Mesodermal cell (in vitro differentiated cells): Measurements from ENCODE around the gene PVALEF.

Experiments
- H3K27ac ChIP-seq: 2 replicates; pipeline ENCODE4 v1.7.0; 2013; ENCODE audit warnings: mild to moderate bottlenecking, low read depth, low read length, moderate library complexity; ENCODE audit not compliant: severe bottlenecking
- H3K36me3 ChIP-seq: 2 replicates; pipeline ENCODE4 v1.7.1; 2013; ENCODE audit warnings: mild to moderate bottlenecking, low read length, moderate library complexity; ENCODE audit not compliant: control insufficient read depth, insufficient read depth
- H3K4me1 ChIP-seq: one replicate; pipeline ENCODE4 v1.7.1; 2013; ENCODE audit warnings: mild to moderate bottlenecking, low read length; ENCODE audit not compliant: insufficient read depth, control insufficient read depth, poor library complexity, severe bottlenecking
- H3K4me3 ChIP-seq: 2 replicates; pipeline ENCODE4 v1.7.0; 2013; ENCODE audit warnings: low read length, control low read depth, mild to moderate bottlenecking; ENCODE audit not compliant: insufficient read depth, poor library complexity, severe bottlenecking; ENCODE audit errors: extremely low read depth
- H3K9me3 ChIP-seq: 2 replicates; pipeline ENCODE4 v1.7.1; 2013; ENCODE audit warnings: mild to moderate bottlenecking, low read length, moderate library complexity; ENCODE audit not compliant: control insufficient read depth
- WGBS, 2 experiments: methylation state at CpG; one replicate each; pipeline ENCODE4 v1.1.5; 2013; ENCODE audit warnings: missing lambda C conversion rate in 2 of 2; ENCODE audit not compliant: insufficient coverage in 2 of 2; 5-methylcytosine and 5-hydroxymethylcytosine counted together

PVALEF gene

DNA sequence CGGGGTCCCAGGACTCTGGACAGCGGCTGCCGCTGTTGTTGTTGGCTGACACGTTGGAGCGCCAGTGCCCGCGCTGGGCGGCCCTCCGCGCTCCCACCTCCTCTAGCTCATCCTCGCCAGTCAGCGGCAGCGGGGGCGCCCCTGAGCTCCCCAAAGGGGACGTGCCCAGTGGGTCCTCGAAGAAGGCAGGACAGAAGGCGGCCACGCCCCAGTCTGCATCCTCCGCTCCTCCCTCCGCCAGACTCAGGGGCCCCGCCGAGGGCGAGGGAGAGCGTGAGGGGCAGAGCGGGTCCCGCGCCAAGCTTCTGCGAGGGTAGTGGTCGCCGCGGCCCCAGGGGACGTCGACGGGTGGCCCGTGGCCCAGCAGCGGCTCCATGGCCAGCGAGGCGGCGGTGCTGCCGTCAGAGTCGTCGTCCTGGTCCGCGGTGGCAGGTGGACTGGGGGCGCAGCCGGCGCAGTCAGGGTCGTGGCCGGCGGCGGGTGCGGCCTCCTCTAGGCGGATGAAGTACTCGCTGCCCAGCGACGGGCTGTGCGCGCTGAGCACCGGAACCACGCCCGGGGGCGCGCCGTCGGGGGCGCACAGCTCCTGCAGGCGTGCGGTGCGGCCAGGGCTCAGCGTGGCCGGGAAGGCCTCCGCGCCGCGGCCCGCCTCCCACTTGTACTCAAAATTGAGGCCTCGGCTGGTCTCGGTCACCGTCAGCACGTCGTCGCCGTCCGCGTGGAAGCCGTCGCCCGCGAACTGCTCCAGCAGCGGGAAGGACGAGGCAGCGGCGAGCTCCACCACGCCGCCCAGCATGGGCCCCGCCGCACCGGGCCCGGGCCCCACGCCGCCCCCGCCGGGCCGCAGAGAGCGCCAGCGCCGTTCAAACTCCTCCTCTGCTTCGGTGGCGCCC is 43.2 kb upstream of the PVALEF start:
- Histone ChIP-seq H3K9me3 (no peaks in the 10 kb centered on the region), H3K4me1 (peaks cover 3% of the 10 kb centered on the region), H3K36me3 (no peaks in the 10 kb centered on the region), H3K27ac (no peak overlapping the region), H3K4me3 (no peak overlapping the region)
- WGBS, 2 experiments = 93 to 94% methylated on average over 94 to 109 of the region's 109 CpGs

GRCh38 chr17:81123052-81124048 is 42.0 kb upstream of the PVALEF start:
- H3K9me3 ChIP-seq = no peaks in the 10 kb centered on the region
- 93 to 94% methylated on average over 26 to 34 of the region's 39 CpGs for WGBS, 2 experiments
- H3K4me1 ChIP-seq = peaks cover 3% of the 10 kb centered on the region
- no peaks in the 10 kb centered on the region for H3K36me3 ChIP-seq
- H3K27ac ChIP-seq = no peak overlapping the region
- H3K4me3 ChIP-seq = no peak overlapping the region

DNA sequence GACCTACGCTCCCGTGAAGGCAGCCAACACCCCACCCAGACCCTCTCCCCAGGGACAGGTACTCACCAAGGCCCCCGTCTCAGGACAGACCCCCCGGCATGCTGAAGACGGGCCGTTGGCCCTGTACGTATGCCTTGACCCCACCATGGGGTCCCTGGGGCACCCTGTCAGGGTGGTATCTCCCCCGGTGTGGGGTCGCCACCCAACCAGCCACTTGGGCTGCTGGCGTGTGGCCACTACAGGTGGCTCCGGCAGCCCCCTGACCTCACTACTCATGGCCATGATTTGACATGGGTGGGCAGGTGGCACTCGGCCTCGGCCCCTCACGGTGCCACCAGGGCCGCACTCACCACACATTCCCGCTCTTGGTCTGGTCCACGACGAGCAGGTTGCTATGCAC is 40.9 kb upstream of the PVALEF start:
- H3K27ac ChIP-seq = no peak overlapping the region

DNA sequence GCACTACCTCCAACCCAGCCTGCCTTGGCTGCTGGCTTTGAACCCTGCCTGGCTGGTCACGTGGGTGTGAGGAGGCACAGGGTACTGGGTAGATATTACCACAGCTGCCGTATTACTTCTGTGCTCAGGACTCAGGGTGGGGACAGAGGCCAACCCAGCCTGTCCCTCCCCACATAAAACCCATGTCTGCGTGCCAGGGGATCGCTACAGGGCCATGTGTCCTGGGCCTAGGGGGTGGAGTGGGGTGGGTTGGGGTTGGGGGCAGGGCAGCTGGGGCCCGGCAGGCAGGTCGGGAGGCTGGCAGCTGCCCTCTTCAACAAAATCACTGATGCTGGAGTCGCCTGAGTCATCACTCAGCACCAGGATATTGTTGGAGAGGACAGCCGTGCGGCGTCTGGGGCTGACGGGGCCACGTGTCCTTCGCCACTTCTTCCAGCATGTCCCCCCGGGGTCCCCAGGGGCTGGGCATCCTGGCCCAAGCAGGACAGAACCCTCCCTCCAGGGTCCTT is 39.7 kb upstream of the PVALEF start:
- no peak overlapping the region for H3K4me3 ChIP-seq
- no peaks in the 10 kb centered on the region for H3K36me3 ChIP-seq
- WGBS, 2 experiments = 89 to 93% methylated on average over 10 to 12 of the region's 14 CpGs
- no peak overlapping the region for H3K27ac ChIP-seq
- peaks cover 3% of the 10 kb centered on the region for H3K4me1 ChIP-seq
- no peaks in the 10 kb centered on the region for H3K9me3 ChIP-seq

More for the DNA sequence above, 40.9 kb upstream of the PVALEF start:
- Histone ChIP-seq H3K36me3 (no peaks in the 10 kb centered on the region), H3K4me1 (peaks cover 3% of the 10 kb centered on the region), H3K4me3 (no peak overlapping the region), H3K9me3 (no peaks in the 10 kb centered on the region)
- 95 to 98% methylated on average over 16 to 17 of the region's 18 CpGs for WGBS, 2 experiments

DNA sequence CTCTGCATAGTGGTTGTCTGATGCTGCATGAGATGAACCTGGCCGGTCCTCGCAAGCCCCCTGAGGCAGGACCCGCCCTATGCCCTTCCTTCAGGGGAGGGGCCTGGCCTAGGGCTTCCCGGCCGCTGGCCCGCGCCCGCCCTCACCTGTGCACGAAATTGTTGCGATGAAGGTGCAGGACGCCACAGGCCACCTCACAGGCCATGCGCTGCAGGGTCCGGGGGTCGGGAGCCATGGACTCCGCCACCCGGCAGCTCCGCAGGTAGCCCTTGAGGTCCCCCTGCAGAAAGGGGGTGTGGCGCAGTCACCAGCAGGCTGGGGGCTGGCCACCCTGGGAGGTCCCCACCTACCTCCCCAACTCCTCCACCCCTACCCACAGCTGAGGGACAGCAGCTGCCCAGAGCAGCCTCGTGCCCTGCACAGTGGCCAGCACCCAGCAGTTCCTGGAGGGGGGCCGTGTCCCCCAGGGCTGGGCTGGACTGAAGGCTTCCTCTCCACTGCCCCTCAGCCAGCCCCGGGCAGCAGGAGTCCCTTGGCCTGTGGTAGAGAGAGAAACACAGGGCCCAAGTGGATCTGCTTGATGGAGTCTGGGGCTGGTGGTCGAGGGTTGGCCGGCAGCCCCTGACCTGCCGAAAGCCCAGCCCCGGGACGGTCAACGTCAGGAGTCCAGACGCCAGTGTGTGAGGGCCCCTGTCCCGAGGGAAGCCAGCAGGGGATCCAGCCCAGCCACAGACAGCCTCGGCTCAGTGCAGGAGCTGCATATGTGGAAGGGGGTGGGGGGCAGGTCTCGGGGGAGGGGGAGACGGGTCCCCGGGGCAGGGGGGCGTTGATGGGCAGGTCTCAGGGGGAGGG is 38.8 kb upstream of the PVALEF start:
- 78 to 84% methylated on average over 20 to 26 of the region's 34 CpGs for WGBS, 2 experiments
- no peaks in the 10 kb centered on the region for H3K9me3 ChIP-seq
- H3K4me1 ChIP-seq = peaks cover 3% of the 10 kb centered on the region
- H3K36me3 ChIP-seq = no peaks in the 10 kb centered on the region
- H3K27ac ChIP-seq = no peak overlapping the region
- no peak overlapping the region for H3K4me3 ChIP-seq

DNA sequence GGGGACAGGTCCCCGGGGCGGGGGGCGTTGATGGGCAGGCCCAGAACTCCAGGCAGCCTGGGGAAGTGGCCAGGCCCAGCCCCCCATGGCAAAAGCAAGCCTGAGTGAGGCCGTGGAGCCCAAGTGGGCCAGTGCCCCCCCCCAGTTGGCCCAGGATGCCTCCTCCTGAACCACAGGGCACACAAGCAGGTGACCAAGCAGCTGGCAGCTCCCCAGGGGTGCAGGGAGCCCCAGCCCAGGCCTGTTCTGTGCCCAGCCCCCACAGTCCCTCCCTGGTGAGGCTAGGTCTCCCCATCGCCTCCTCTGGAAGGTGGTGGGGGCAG is 38.2 kb upstream of the PVALEF start:
- Histone ChIP-seq H3K4me3 (no peak overlapping the region), H3K27ac (no peak overlapping the region), H3K4me1 (peaks cover 3% of the 10 kb centered on the region), H3K9me3 (no peaks in the 10 kb centered on the region), H3K36me3 (no peaks in the 10 kb centered on the region)
- 61 to 75% methylated on average over 2 to 4 of the region's 5 CpGs for WGBS, 2 experiments

DNA sequence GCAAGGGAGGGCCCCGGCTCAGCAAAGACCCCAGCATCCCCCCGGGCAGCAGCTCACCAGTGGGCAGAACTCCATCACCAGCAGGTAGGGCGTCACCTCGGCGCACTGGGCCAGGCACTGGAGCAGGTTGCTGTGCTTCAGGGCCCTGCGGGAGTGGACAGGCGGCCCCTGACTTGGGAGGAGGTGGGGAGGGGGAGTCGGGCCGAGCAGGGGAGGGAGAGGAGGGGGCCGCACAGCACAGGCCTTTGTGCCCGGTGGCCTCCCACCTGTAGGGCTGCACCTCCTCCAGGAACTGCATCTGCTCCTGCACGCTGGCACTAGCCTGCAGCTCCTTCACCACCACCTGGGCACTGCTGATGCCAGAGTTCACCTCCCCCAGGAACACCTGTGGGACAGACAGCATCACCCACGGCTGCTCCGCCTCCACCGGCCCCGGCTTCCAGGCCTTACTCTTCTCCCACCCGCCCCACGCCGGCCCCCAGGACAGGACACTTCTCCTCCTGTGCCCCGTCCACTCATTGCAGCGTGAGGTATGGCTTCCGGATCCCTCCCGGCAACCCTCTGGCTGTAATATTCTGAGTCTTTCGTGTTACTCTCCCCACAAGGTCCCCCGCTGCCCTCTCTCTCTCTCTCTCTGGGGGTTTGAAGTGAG is 37.7 kb upstream of the PVALEF start:
- no peak overlapping the region for H3K27ac ChIP-seq
- H3K4me1 ChIP-seq = peaks cover 3% of the 10 kb centered on the region
- H3K36me3 ChIP-seq = no peaks in the 10 kb centered on the region
- 85 to 89% methylated on average over 21 to 22 of the region's 25 CpGs for WGBS, 2 experiments
- H3K4me3 ChIP-seq = no peak overlapping the region
- no peaks in the 10 kb centered on the region for H3K9me3 ChIP-seq

DNA sequence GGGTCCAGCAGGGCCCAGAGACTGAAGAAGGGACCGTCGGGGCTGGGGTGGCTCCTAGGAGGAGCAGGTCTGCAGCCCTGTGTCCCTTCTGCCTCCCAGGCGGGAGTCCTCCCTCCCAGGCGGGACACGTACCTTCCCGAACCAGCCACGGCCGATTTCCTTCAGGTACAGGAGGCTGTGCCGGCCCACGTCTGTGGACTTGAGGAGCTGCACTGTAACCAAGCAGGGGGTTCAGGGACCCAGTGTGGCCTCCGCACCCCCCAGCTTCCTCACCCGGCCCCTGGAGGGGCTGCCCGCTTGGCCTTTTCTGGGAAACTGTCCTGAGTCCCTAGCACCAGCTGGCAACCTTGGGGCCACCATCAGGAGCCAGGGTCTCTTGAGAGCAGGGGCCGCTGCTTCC is 37.0 kb upstream of the PVALEF start:
- 83 to 94% methylated on average over 14 of the region's 14 CpGs for WGBS, 2 experiments
- no peak overlapping the region for H3K27ac ChIP-seq
- no peak overlapping the region for H3K4me3 ChIP-seq
- H3K4me1 ChIP-seq = peaks cover 3% of the 10 kb centered on the region
- H3K36me3 ChIP-seq = no peaks in the 10 kb centered on the region
- no peaks in the 10 kb centered on the region for H3K9me3 ChIP-seq

GRCh38 chr17:81128774-81129173 is 36.5 kb upstream of the PVALEF start:
- Histone ChIP-seq H3K4me3 (no peak overlapping the region), H3K27ac (no peak overlapping the region), H3K36me3 (no peaks in the 10 kb centered on the region), H3K4me1 (peaks cover 3% of the 10 kb centered on the region), H3K9me3 (no peaks in the 10 kb centered on the region)
- WGBS, 2 experiments = 94 to 95% methylated on average over 16 to 23 of the region's 23 CpGs
